Measurements from ENCODE around the gene STRIP1. TPM values are rescaled to one million over a fixed set of nuclear protein-coding genes. Genes with fewer than 3 reads are reported as not detected.

STRIP1 gene
- total and polyA plus RNA-seq, 2 donors (not counting 1 experiment from before 2014, with no cell fraction given), result 17.2 to 43.8 TPM

DNA sequence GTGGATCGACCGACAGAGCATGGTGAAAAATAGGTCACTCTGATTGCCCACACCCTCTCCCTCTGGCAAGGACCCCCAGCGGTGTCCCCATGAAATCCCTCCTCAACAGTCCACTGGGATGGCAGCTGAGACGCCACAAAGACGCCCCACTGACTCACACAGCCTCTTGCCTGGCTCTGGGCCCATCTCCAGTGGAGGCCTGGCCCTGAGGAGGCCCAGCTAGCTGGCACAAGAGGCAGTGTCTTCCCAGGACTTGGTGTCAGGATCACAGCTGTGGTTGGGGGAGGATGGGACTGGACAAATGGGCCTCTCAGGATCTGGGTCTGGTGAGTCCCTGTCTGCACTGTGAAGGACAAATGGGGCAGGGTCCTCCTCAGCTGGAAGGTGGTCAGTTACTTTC lies 31.4 kb downstream of the STRIP1 start:
- H3K9me3 ChIP-seq (ENCODE audit: control insufficient read depth, insufficient read depth, low read depth, low read length), result no peaks in the 10 kb centered on the region
- H3K4me1 ChIP-seq (ENCODE audit: control insufficient read depth, extremely low read depth, insufficient read depth, low read length), result no peaks in the 10 kb centered on the region
- H3K4me2 ChIP-seq (ENCODE audit: extremely low read depth, insufficient read depth, low read length), result no peak overlapping the region
- TF ChIP-seq EZH2 (IDR thresholded peaks at IDR 0.05; ENCODE audit: low read length, missing control alignments), result no peak
- TF ChIP-seq, protein P1, sequence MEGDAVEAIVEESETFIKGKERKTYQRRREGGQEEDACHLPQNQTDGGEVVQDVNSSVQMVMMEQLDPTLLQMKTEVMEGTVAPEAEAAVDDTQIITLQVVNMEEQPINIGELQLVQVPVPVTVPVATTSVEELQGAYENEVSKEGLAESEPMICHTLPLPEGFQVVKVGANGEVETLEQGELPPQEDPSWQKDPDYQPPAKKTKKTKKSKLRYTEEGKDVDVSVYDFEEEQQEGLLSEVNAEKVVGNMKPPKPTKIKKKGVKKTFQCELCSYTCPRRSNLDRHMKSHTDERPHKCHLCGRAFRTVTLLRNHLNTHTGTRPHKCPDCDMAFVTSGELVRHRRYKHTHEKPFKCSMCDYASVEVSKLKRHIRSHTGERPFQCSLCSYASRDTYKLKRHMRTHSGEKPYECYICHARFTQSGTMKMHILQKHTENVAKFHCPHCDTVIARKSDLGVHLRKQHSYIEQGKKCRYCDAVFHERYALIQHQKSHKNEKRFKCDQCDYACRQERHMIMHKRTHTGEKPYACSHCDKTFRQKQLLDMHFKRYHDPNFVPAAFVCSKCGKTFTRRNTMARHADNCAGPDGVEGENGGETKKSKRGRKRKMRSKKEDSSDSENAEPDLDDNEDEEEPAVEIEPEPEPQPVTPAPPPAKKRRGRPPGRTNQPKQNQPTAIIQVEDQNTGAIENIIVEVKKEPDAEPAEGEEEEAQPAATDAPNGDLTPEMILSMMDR (conservative IDR thresholded peaks at IDR 0.05 in 1 of 2, IDR thresholded peaks at IDR 0.05 in 1 of 2; ENCODE audit: low read depth in 1 of 2, low read length in 2 of 2), result no peak
- H3K27ac ChIP-seq (ENCODE audit: insufficient read depth, low read length), result no peak overlapping the region
- no peaks in the 10 kb centered on the region for H4K20me1 ChIP-seq (ENCODE audit: control insufficient read depth, extremely low read depth, insufficient read depth, low read length)
- no peak for DNase-seq (ENCODE audit: low read depth in 2 of 2)
- no peak overlapping the region for H3K4me3 ChIP-seq (replicated peaks in 1 of 4; ENCODE audit: control extremely low read depth in 1 of 4, insufficient read depth in 1 of 4, low read depth in 3 of 4, low read length in 4 of 4)
- H3K9ac ChIP-seq (ENCODE audit: insufficient read depth, low read length), result no peak overlapping the region
- H2AFZ ChIP-seq (ENCODE audit: low read length), result no peak overlapping the region
- peaks cover 49% of the 10 kb centered on the region for H3K27me3 ChIP-seq (ENCODE audit: control insufficient read depth, insufficient read depth, low read length)
- no peaks in the 10 kb centered on the region for H3K79me2 ChIP-seq (ENCODE audit: control insufficient read depth, insufficient read depth, low read length)
- no peaks in the 10 kb centered on the region for H3K36me3 ChIP-seq (ENCODE audit: control insufficient read depth, insufficient read depth, low read length)

DNA sequence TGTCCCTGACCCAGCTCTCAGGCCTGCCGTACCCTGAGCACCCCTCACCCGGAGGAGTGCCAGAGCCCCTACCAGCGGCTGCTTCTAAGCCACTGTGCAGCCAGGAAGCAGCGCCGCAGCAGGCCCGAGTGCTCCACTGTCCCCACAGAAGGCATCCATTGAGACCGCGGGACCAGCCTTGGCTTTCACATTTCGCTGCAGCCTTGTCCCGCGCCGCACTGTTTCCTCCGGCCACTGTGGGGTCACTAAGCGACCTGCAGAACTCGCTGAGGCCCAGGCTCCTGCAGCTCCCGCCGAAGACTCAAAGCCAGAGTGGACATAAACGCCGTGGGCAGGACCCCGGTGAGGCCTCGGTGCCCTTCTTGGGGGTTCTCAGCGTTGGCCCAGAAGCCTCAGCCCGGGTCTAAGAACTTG lies 33.1 kb downstream of the STRIP1 start:
- no peak for DNase-seq (ENCODE audit: low read depth in 2 of 2)
- H3K4me1 ChIP-seq (ENCODE audit: control insufficient read depth, extremely low read depth, insufficient read depth, low read length), result no peaks in the 10 kb centered on the region
- H4K20me1 ChIP-seq (ENCODE audit: control insufficient read depth, extremely low read depth, insufficient read depth, low read length), result no peaks in the 10 kb centered on the region
- peaks cover 65% of the 10 kb centered on the region for H3K27me3 ChIP-seq (ENCODE audit: control insufficient read depth, insufficient read depth, low read length)
- no peaks in the 10 kb centered on the region for H3K9me3 ChIP-seq (ENCODE audit: control insufficient read depth, insufficient read depth, low read depth, low read length)
- H3K4me3 ChIP-seq (replicated peaks in 1 of 4; ENCODE audit: control extremely low read depth in 1 of 4, insufficient read depth in 1 of 4, low read depth in 3 of 4, low read length in 4 of 4), result no peak overlapping the region
- no peak overlapping the region for H3K4me2 ChIP-seq (ENCODE audit: extremely low read depth, insufficient read depth, low read length)
- H2AFZ ChIP-seq (ENCODE audit: low read length), result no peak overlapping the region
- no peaks in the 10 kb centered on the region for H3K36me3 ChIP-seq (ENCODE audit: control insufficient read depth, insufficient read depth, low read length)
- H3K9ac ChIP-seq (ENCODE audit: insufficient read depth, low read length), result no peak overlapping the region
- no peaks in the 10 kb centered on the region for H3K79me2 ChIP-seq (ENCODE audit: control insufficient read depth, insufficient read depth, low read length)
- no peak for TF ChIP-seq EZH2 (IDR thresholded peaks at IDR 0.05; ENCODE audit: low read length, missing control alignments)
- TF ChIP-seq, protein P1 (conservative IDR thresholded peaks at IDR 0.05 in 1 of 2, IDR thresholded peaks at IDR 0.05 in 1 of 2; ENCODE audit: low read depth in 1 of 2, low read length in 2 of 2), result no peak
- H3K27ac ChIP-seq (ENCODE audit: insufficient read depth, low read length), result no peak overlapping the region

DNA sequence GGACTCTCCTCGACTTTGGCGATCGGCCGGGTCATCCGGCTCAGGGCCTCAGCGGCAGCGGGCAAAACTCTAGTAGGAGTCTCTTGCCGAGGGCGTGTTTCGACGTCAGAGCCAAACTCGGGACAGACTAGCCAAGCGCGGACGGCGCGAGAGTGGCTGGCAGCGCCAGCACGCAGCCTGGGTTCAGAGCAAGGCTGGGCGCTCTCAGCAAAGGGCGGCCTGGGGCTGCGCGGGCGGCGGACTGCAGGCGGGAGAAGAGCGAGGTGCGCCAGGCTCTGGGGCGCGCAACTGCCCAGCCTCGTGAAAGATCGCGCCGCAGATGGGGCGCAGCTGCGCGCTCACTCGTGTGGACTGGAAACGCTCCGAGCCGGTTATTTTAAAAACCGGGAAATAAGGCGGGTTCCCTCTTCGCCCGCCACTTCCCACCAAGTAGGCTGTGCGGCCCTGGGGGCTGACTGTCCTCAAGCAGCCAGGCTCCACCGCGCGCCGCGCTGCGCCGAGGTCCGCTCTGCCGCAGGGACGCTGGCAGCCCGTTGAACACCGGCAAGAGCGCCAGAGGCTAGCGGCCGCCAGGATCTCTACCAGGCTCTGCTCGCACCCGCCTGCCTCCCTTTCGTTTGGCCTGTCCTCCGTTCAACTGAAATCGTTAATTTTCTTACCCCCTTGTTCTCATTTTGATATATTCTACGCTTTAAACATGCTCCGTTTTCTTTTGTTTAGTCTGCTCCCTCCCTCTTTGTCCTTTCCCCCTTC lies 33.6 kb downstream of the STRIP1 start:
- no peaks in the 10 kb centered on the region for H3K9me3 ChIP-seq (ENCODE audit: control insufficient read depth, insufficient read depth, low read depth, low read length)
- peak in 1 of 2 donors; percentile 32 for DNase-seq (ENCODE audit: low read depth in 2 of 2)
- TF ChIP-seq, protein P1 (conservative IDR thresholded peaks at IDR 0.05 in 1 of 2, IDR thresholded peaks at IDR 0.05 in 1 of 2; ENCODE audit: low read depth in 1 of 2, low read length in 2 of 2), result no peak
- TF ChIP-seq EZH2 (IDR thresholded peaks at IDR 0.05; ENCODE audit: low read length, missing control alignments), result peak; percentile 96
- H3K9ac ChIP-seq (ENCODE audit: insufficient read depth, low read length), result no peak overlapping the region
- H3K27me3 ChIP-seq (ENCODE audit: control insufficient read depth, insufficient read depth, low read length), result peaks cover 66% of the 10 kb centered on the region
- H4K20me1 ChIP-seq (ENCODE audit: control insufficient read depth, extremely low read depth, insufficient read depth, low read length), result no peaks in the 10 kb centered on the region
- H3K4me2 ChIP-seq (ENCODE audit: extremely low read depth, insufficient read depth, low read length), result no peak overlapping the region
- H3K4me1 ChIP-seq (ENCODE audit: control insufficient read depth, extremely low read depth, insufficient read depth, low read length), result no peaks in the 10 kb centered on the region
- no peak overlapping the region for H3K27ac ChIP-seq (ENCODE audit: insufficient read depth, low read length)
- no peak overlapping the region for H2AFZ ChIP-seq (ENCODE audit: low read length)
- H3K36me3 ChIP-seq (ENCODE audit: control insufficient read depth, insufficient read depth, low read length), result no peaks in the 10 kb centered on the region
- no peaks in the 10 kb centered on the region for H3K79me2 ChIP-seq (ENCODE audit: control insufficient read depth, insufficient read depth, low read length)
- H3K4me3 ChIP-seq (replicated peaks in 1 of 4; ENCODE audit: control extremely low read depth in 1 of 4, insufficient read depth in 1 of 4, low read depth in 3 of 4, low read length in 4 of 4), result no peak overlapping the region

Data from fibroblast of lung (primary cell).